ENCODE data around the gene D2HGDH.

- TF ChIP-seq CTCF (IDR thresholded peaks at IDR 0.05; ENCODE audit: low read depth, low read length, poor library complexity, severe bottlenecking) (no peak), EZH2phosphoT487 (IDR thresholded peaks at IDR 0.05; ENCODE audit: borderline replicate concordance, low read length) (no peak)
Measured at GRCh38 chr2:241780939-241781569, 46.6 kb downstream of the D2HGDH start.

Data from DOHH2 (cell line).